HepG2 (cell line): Measurements from ENCODE around the gene B3GNT9. TPM values are rescaled to one million over a fixed set of nuclear protein-coding genes. Genes with fewer than 3 reads are reported as not detected.

ENCODE experiments used
- ARID3A ChIP-seq: IDR thresholded peaks from 2 replicates; pipeline ENCODE4 v1.6.1; 2012; ENCODE audit warnings: low read depth, low read length, improper control_type of control experiment
- GATAD1 ChIP-seq: IDR thresholded peaks from 2 replicates; pipeline ENCODE4 v1.6.1; 2016; ENCODE audit warnings: missing genetic modification reagents, missing compliant biosample characterization
- IRF9 ChIP-seq: sonication (generic); formaldehyde crosslinking; IDR thresholded peaks from 2 replicates; pipeline ENCODE4 v1.8.0; 2022; ENCODE audit warnings: missing genetic modification reagents, mild to moderate bottlenecking, borderline replicate concordance
- MAFF ChIP-seq: IDR thresholded peaks from 2 replicates; pipeline ENCODE4 v1.6.1; 2011; ENCODE audit warnings: low read depth, low read length, improper control_type of control experiment
- RFX5 ChIP-seq: IDR thresholded peaks from 2 replicates; pipeline ENCODE4 v1.6.1; 2011; ENCODE audit warnings: low read depth, low read length, improper control_type of control experiment
- TBP ChIP-seq: sonication (generic); formaldehyde crosslinking; IDR thresholded peaks from 2 replicates; pipeline ENCODE4 v1.5.0; 2020; ENCODE audit warnings: missing genetic modification reagents
- TCF12 ChIP-seq, 2 experiments: fragments of 450-650 bp in 1 of 2; sonication (generic) in 1 of 2; formaldehyde crosslinking in 1 of 2; IDR thresholded peaks; 2 replicates each; pipeline versions ENCODE4 v1.6.1 to v1.8.0; 2017 to 2022; ENCODE audit warnings: antibody characterized with exemption in 1 of 2, mild to moderate bottlenecking in 1 of 2, missing genetic modification reagents in 1 of 2, moderate library complexity in 1 of 2
- ZFP91 ChIP-seq: sonication (generic); formaldehyde crosslinking; IDR thresholded peaks from 2 replicates; pipeline ENCODE4 v1.9.0; 2022; ENCODE audit warnings: missing genetic modification reagents, mild to moderate bottlenecking, borderline replicate concordance
- polyA plus RNA-seq, 8 experiments: library from polyadenylated mRNA; depleted of rRNA in 3 of 8; stranded (reverse) in 7 of 8; unstranded in 1 of 8; fragments of >200 nt; fragmentation: Illumina TruSeq in 4 of 8; extraction: Trizol in 4 of 8; gene quantifications; 2 replicates each; pipeline versions ENCODE4 v1.2.1 to v1.2.3, GENCODE V29; 2011 to 2016; ENCODE audit warnings: low read depth in 4 of 8, missing spikeins in 1 of 8, mixed read lengths in 1 of 8; ENCODE audit not compliant: insufficient read depth in 1 of 8
- total RNA-seq, 5 experiments: library from RNA; depleted of rRNA; stranded (reverse); fragments of >200 nt; fragmentation: Illumina TruSeq; extraction: Trizol; gene quantifications; 2 replicates each; pipeline ENCODE4 v1.2.3, GENCODE V29; 2016; ENCODE audit warnings: low read depth in 1 of 5
- TF ChIP-seq, protein P1 (sequence below): sonication (generic); formaldehyde crosslinking; IDR thresholded peaks from 2 replicates; pipeline ENCODE4 v1.5.1; 2020; ENCODE audit warnings: mild to moderate bottlenecking, moderate library complexity, missing genetic modification reagents
- TF ChIP-seq, protein P2 (sequence below): sonication (generic); formaldehyde crosslinking; IDR thresholded peaks from 2 replicates; pipeline ENCODE4 v1.4.0; 2020; ENCODE audit warnings: mild to moderate bottlenecking, missing genetic modification reagents
- TF ChIP-seq, protein P3 (sequence below): sonication (generic); formaldehyde crosslinking; IDR thresholded peaks from 2 replicates; pipeline ENCODE4 v1.4.0; 2020; ENCODE audit warnings: mild to moderate bottlenecking, missing genetic modification reagents

Gene B3GNT9
- total and polyA plus RNA-seq, 2 of the 13 experiments (the other 11 are each of a cell fraction or from before 2014, with no cell fraction given): 1.5 to 3.1 TPM

DNA sequence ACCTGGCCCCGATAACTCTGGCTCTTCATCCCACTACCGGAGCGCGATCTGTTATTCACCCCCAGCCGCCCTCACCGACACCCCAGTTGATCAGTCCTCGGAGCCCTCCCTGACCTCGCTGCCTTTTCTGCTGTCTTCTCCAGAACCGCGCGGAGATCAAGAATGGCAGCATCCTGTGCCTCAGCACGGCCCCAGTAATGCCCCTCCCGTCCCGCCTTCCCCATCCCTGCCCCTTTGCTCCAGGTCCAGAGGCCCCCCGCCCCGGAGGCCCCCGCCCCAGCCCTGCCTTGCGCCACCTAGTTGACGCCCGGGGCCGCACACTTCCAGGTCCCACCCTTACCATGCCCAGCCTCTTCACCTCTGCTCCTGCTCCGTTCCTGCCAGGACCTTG is 49.0 kb upstream of the B3GNT9 start (continued):
- TF ChIP-seq IRF9 (CRISPR knock-in tag): no peak
- TF ChIP-seq ZFP91: no peak
- TF ChIP-seq, protein P1, sequence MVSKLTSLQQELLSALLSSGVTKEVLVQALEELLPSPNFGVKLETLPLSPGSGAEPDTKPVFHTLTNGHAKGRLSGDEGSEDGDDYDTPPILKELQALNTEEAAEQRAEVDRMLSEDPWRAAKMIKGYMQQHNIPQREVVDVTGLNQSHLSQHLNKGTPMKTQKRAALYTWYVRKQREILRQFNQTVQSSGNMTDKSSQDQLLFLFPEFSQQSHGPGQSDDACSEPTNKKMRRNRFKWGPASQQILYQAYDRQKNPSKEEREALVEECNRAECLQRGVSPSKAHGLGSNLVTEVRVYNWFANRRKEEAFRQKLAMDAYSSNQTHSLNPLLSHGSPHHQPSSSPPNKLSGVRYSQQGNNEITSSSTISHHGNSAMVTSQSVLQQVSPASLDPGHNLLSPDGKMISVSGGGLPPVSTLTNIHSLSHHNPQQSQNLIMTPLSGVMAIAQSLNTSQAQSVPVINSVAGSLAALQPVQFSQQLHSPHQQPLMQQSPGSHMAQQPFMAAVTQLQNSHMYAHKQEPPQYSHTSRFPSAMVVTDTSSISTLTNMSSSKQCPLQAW (CRISPR knock-in tag): no peak
- TF ChIP-seq GATAD1 (CRISPR knock-in tag): no peak
- no peak for TF ChIP-seq MAFF
- TF ChIP-seq RFX5: no peak
- no peak for TF ChIP-seq ARID3A
- no peak for TF ChIP-seq TBP
- TF ChIP-seq, protein P2, sequence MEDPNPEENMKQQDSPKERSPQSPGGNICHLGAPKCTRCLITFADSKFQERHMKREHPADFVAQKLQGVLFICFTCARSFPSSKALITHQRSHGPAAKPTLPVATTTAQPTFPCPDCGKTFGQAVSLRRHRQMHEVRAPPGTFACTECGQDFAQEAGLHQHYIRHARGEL (CRISPR knock-in tag): no peak
- TF ChIP-seq, protein P3, sequence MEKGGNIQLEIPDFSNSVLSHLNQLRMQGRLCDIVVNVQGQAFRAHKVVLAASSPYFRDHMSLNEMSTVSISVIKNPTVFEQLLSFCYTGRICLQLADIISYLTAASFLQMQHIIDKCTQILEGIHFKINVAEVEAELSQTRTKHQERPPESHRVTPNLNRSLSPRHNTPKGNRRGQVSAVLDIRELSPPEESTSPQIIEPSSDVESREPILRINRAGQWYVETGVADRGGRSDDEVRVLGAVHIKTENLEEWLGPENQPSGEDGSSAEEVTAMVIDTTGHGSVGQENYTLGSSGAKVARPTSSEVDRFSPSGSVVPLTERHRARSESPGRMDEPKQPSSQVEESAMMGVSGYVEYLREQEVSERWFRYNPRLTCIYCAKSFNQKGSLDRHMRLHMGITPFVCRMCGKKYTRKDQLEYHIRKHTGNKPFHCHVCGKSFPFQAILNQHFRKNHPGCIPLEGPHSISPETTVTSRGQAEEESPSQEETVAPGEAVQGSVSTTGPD (CRISPR knock-in tag): no peak
- TF ChIP-seq TCF12 (IDR thresholded peaks at IDR 0.05): no peak
- no peak for TF ChIP-seq TCF12 (CRISPR knock-in tag; IDR thresholded peaks at IDR 0.05)
